Spleen (tissue), 11 donors: ENCODE measurements around the gene SC5D. TPM values are rescaled to one million over a fixed set of nuclear protein-coding genes. Genes with fewer than 3 reads are reported as not detected.

Experiments used
- DNase-seq: peaks from one replicate; pipeline ENCODE4 v3.0.0-alpha.2; 2020
- H3K27ac ChIP-seq, 8 donors: fragments of 200-600 bp; sonication (generic) in 7 of 8; 1 replicate in 4 of 8; 2 replicates in 4 of 8; pipeline versions ENCODE4 v1.5.0 to v1.8.0; 2016 to 2021; ENCODE audit warnings: inconsistent platforms in 4 of 8, mild to moderate bottlenecking in 4 of 8, moderate library complexity in 1 of 8
- H3K27me3 ChIP-seq, 7 donors: fragments of 200-600 bp; sonication (generic) in 6 of 7; replicated peaks in 1 of 7; 1 replicate in 4 of 7; 2 replicates in 3 of 7; pipeline versions ENCODE4 v1.5.0 to v1.8.0; 2016 to 2021; ENCODE audit warnings: inconsistent platforms in 3 of 7, mild to moderate bottlenecking in 1 of 7
- H3K36me3 ChIP-seq, 6 donors: fragments of 200-600 bp; sonication (generic) in 5 of 6; 1 replicate in 4 of 6; 2 replicates in 2 of 6; pipeline versions ENCODE4 v1.5.0 to v1.8.0; 2016 to 2021; ENCODE audit warnings: inconsistent platforms in 2 of 6
- H3K4me1 ChIP-seq, 6 donors: fragments of 200-600 bp; sonication (generic) in 5 of 6; 1 replicate in 3 of 6; 2 replicates in 3 of 6; pipeline versions ENCODE4 v1.5.0 to v1.8.0; 2016 to 2021; ENCODE audit warnings: inconsistent platforms in 3 of 6
- H3K4me3 ChIP-seq, 8 donors: fragments of 200-600 bp; sonication (generic) in 7 of 8; 1 replicate in 4 of 8; 2 replicates in 4 of 8; pipeline versions ENCODE4 v1.5.0 to v1.8.0; 2016 to 2021; ENCODE audit warnings: inconsistent platforms in 4 of 8, mild to moderate bottlenecking in 4 of 8, moderate library complexity in 2 of 8
- H3K9me3 ChIP-seq, 8 donors: fragments of 200-600 bp; sonication (generic) in 7 of 8; 1 replicate in 4 of 8; 2 replicates in 4 of 8; pipeline versions ENCODE4 v1.5.0 to v1.8.0; 2016 to 2021; ENCODE audit warnings: inconsistent platforms in 4 of 8
- POLR2A ChIP-seq, 3 donors: fragments of 450-650 bp; IDR thresholded peaks; one replicate each; pipeline ENCODE4 v1.5.1; 2017; ENCODE audit warnings: antibody characterized with exemption in 3 of 3, mild to moderate bottlenecking in 1 of 3
- POLR2AphosphoS5 ChIP-seq, 3 donors: sonication (generic); formaldehyde crosslinking; IDR thresholded peaks; one replicate each; pipeline ENCODE4 v1.5.1; 2017; ENCODE audit warnings: antibody characterized with exemption in 3 of 3
- WGBS, 5 donors: extraction: QIAGEN DNeasy Blood & Tissue Kit in 3 of 5; methylation state at CpG; one replicate each; pipeline versions ENCODE4 v1.1.5 to v1.1.7; 2013 to 2018; 5-methylcytosine and 5-hydroxymethylcytosine counted together
- intact Hi-C: fragments of 100-400 bp; cut with DNase I; formaldehyde crosslinking; loops from one replicate; pipeline ENCODE4 v1.15.0; 2023; ENCODE audit warnings: low total_unique reads
- polyA plus RNA-seq, 3 donors: library from polyadenylated mRNA; stranded (reverse); fragments of 200-250 nt; gene quantifications; one replicate each; pipeline ENCODE4 v1.2.1, GENCODE V29; 2013
- total RNA-seq, 7 donors: library from RNA; depleted of rRNA in 3 of 7; stranded (reverse); fragments of >200 nt in 3 of 7; fragmentation: NEBNext Ultra II Directional in 4 of 7; extraction: Animal tissue kit (Norgen Biotek cat#: 25700) in 4 of 7; gene quantifications; one replicate each; pipeline versions ENCODE4 v1.1.0 to v1.2.1, GENCODE V29; 2016 to 2021
- TF ChIP-seq, protein P1 (sequence below), 11 experiments: fragments of 200-600 bp in 7 of 11; fragments of 450-650 bp in 4 of 11; sonication (generic) in 4 of 11; IDR thresholded peaks in 8 of 11; conservative IDR thresholded peaks in 3 of 11; 1 replicate in 7 of 11; 2 replicates in 4 of 11; pipeline versions ENCODE4 v1.4.0 to v1.8.0; 2016 to 2021; ENCODE audit warnings: antibody characterized with exemption in 11 of 11, inconsistent platforms in 4 of 11, mild to moderate bottlenecking in 1 of 11
- donor health status: healthy with polysubstance abuse.
- donor health status: DM: no; HTN: no; CAD: no; lungs with moderate emphysema.
- donor health status: DM: no; HTN: no; CAD: no.
- donor health status: Bipolar disorder and iron deficiency.
- donor health status: healthy.
- donor health status: DM: no; HTN: no; CAD: no.
- donor health status: DM: yes; HTN: yes; CAD: no.

Gene SC5D
- total and polyA plus RNA-seq, 10 donors = 4.8 to 25.5 (median 17.4) TPM

DNA sequence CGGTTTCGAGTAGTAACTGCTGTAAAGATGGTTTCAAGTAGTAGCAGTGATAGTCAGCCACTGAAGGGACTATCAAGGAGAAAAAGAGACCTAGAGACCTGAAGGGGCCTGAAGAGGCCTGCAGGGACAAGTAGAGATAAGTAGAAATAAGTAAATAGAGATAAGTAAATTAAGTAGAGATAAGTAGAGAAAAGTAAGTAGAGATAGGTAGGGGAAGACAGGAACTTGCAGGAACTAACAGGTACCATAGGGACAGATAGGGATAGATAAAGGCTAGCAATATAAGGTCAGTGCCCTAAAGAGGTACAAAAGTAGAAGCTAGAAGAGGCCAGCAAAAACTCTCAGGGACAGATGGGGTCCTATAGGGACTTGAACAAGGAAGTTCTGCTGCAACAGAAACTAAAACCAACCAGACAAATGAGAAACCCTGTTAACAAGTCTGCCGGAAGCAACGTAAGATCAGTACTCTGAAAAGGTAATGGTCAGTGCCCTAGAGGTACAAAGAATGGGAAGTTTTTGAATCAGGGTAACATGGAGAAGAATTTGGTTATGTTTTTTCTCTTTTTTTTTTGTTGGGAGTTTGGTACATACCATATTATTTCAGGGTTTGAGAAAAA, 9.6 kb upstream of the SC5D start:
- Histone ChIP-seq H3K36me3 (no peaks in the 10 kb centered on the region), H3K9me3 (peaks cover 0 to 19% (median 7%) of the 10 kb centered on the region in 8 donors), H3K4me1 (no peaks in the 10 kb centered on the region), H3K27ac (no peak overlapping the region), H3K4me3 (no peak overlapping the region), H3K27me3 (peaks cover 0 to 19% (median 0%) of the 10 kb centered on the region in 7 donors)
- TF ChIP-seq POLR2AphosphoS5 (IDR thresholded peaks at IDR 0.05) (no peak), POLR2A (IDR thresholded peaks at IDR 0.05) (no peak)
- TF ChIP-seq, protein P1, sequence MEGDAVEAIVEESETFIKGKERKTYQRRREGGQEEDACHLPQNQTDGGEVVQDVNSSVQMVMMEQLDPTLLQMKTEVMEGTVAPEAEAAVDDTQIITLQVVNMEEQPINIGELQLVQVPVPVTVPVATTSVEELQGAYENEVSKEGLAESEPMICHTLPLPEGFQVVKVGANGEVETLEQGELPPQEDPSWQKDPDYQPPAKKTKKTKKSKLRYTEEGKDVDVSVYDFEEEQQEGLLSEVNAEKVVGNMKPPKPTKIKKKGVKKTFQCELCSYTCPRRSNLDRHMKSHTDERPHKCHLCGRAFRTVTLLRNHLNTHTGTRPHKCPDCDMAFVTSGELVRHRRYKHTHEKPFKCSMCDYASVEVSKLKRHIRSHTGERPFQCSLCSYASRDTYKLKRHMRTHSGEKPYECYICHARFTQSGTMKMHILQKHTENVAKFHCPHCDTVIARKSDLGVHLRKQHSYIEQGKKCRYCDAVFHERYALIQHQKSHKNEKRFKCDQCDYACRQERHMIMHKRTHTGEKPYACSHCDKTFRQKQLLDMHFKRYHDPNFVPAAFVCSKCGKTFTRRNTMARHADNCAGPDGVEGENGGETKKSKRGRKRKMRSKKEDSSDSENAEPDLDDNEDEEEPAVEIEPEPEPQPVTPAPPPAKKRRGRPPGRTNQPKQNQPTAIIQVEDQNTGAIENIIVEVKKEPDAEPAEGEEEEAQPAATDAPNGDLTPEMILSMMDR (IDR thresholded peaks at IDR 0.05 in 8 of 11, conservative IDR thresholded peaks at IDR 0.05 in 3 of 11) = no peak
- 73 to 85% (median 80%) methylated on average over 4 of the region's 4 CpGs for WGBS, 5 donors
- intact Hi-C loops = no loop called here
- no peak for DNase-seq

DNA sequence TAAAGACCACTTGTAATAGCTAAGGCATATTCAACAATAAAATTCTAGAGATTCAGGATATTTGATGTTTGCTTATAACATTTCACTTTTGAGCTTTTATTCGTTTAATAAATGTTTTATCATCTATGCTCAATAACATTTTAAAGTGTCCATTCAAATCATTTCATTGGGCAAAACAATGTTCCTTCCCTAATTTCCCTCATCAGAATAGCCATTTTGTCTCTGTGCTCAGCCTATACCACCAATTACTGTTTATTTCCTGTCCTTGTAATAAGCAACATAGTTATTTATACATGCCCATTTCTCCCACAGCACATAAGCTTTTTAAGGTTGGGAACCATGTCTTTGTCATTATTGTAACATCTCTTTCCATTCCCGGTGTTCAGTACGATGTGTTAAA, 1.3 kb upstream of the SC5D start:
- Histone ChIP-seq H3K27ac (peak overlapping the region in 5 of 8 donors; percentile 90 to 95 (median 93)), H3K36me3 (peaks cover 0 to 4% (median 0%) of the 10 kb centered on the region in 6 donors), H3K4me3 (no peak overlapping the region), H3K27me3 (no peaks in the 10 kb centered on the region), H3K9me3 (no peaks in the 10 kb centered on the region), H3K4me1 (peaks cover 11 to 45% (median 25%) of the 10 kb centered on the region in 6 donors)
- intact Hi-C loops = no loop called here
- no peak for TF ChIP-seq POLR2AphosphoS5 (IDR thresholded peaks at IDR 0.05)
- DNase-seq = no peak
- 88 to 94% (median 89%) methylated on average over 3 of the region's 3 CpGs for whole genome bisulfite sequencing, 5 donors

DNA sequence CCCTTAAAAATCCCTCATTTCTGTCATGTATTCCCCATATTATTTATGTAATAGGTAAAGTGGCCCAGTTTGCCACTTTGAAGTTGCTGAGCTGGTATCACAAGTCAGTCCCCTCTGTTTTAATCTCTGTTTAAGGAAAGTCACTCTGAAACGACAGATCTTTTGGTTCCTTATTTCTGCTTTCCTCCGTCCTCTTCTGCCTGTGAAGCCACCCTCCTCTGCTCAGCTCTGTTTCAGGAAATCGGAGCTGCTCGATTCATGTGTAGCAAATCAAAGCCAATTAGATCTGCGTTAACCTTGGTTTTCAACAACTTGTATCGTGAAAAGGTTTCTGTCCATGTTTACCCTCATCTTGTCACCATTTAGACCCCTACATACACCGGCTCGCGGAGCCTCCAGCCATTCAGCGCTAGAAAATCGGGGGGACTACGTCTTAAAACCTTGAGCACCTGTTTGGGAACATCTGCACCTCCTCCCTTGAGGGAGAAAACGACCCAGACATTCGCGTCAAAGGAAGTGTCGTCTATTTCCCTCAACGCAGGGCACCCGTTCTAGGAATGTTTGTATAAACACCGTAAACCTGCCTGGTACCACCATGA, 576 bp upstream of the SC5D start:
- intact Hi-C loops = no loop called here
- 0 to 1% (median 1%) methylated on average over 19 of the region's 19 CpGs for WGBS, 5 donors
- TF ChIP-seq, protein P1 (IDR thresholded peaks at IDR 0.05 in 8 of 11, conservative IDR thresholded peaks at IDR 0.05 in 3 of 11) = no peak
- TF ChIP-seq POLR2AphosphoS5 (IDR thresholded peaks at IDR 0.05) = no peak
- TF ChIP-seq POLR2A (IDR thresholded peaks at IDR 0.05) = no peak
- Histone ChIP-seq H3K36me3 (peaks cover 0 to 5% (median 0%) of the 10 kb centered on the region in 6 donors), H3K27me3 (no peaks in the 10 kb centered on the region), H3K4me1 (peaks cover 11 to 47% (median 25%) of the 10 kb centered on the region in 6 donors), H3K9me3 (no peaks in the 10 kb centered on the region), H3K4me3 (peak overlapping the region; percentile 68 to 88 (median 76)), H3K27ac (peak overlapping the region; percentile 55 to 95 (median 92))
- no peak for DNase-seq

DNA sequence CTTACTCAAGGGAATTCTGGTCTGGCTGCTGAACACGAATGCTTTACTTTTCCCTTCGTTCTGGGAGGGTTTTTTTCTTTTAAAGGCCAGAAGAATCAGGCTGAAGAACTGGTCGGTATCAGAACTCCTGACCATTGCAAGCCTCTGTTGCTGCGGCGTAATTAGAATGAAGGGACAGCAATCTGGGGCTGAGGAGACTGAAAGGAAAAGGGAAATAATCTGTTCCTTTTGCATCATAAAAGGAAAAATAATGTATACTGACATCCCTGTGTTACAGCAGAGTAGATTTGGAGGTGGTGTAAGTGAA, 670 bp downstream of the SC5D start:
- TF ChIP-seq POLR2AphosphoS5 (IDR thresholded peaks at IDR 0.05) = no peak
- Histone ChIP-seq H3K4me1 (peaks cover 11 to 56% (median 25%) of the 10 kb centered on the region in 6 donors), H3K4me3 (peak overlapping the region; percentile 68 to 88 (median 76)), H3K27me3 (no peaks in the 10 kb centered on the region), H3K9me3 (no peaks in the 10 kb centered on the region), H3K36me3 (peaks cover 0 to 5% (median 0%) of the 10 kb centered on the region in 6 donors), H3K27ac (peak overlapping the region; percentile 55 to 95 (median 92))
- intact Hi-C loops = no loop called here
- DNase-seq = no peak
- WGBS, 5 donors = 0 to 4% (median 2%) methylated on average over 5 of the region's 5 CpGs

DNA sequence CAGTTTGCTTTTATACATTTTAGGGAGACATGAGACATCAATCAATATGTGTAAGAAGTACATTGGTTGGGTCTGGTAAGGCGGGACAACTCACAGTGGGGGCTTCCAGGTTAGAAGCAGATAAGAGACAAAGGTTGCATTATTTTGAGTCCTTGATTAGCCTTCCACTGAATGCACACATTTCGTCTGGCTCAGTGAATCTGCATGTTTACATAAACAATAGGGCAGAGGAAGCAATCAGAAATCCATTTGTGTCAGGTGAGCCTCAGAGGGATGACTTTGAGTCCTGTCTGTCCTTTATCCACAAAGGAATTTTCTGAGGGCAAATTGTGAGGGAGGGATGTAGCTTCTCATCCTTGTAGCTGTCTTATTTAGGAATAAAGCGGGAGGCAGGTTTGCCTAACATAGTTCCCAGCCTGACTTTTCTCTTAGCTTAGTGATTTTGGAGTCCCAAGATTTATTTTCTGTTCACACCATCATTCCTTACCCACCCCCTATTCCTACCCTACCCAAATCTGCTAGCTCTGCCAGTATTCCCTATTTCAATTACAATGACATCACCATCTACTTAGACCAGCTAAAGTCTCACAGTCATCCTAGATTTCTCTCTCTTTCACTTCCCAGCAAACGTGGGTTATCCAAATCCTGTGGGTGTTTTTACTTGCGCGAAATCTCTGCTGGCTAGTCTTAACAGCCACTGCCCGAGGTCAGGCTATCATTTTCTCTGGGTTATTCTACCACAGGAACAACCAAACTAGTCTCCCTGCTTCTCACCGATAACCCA, 2.9 kb downstream of the SC5D start:
- 88 to 92% (median 90%) methylated on average over 8 of the region's 8 CpGs for WGBS, 5 donors
- DNase-seq = no peak
- Histone ChIP-seq H3K4me1 (peaks cover 11 to 56% (median 27%) of the 10 kb centered on the region in 6 donors), H3K27me3 (no peaks in the 10 kb centered on the region), H3K9me3 (no peaks in the 10 kb centered on the region), H3K36me3 (peaks cover 0 to 5% (median 0%) of the 10 kb centered on the region in 6 donors), H3K27ac (no peak overlapping the region), H3K4me3 (no peak overlapping the region)
- intact Hi-C loops = no loop called here
- TF ChIP-seq POLR2AphosphoS5 (IDR thresholded peaks at IDR 0.05) (no peak), POLR2A (IDR thresholded peaks at IDR 0.05) (no peak)
- TF ChIP-seq, protein P1 (IDR thresholded peaks at IDR 0.05 in 8 of 11, conservative IDR thresholded peaks at IDR 0.05 in 3 of 11) = no peak
